ENCODE results near the gene YIPF1.

GRCh38 chr1:53847980-53848379 is 41.6 kb downstream of the YIPF1 start:
- TF ChIP-seq ZNF274 (IDR thresholded peaks at IDR 0.05; ENCODE audit: low read depth, low read length), result no peak
- no peak for TF ChIP-seq YY1 (IDR thresholded peaks at IDR 0.05; ENCODE audit: insufficient read depth, insufficient read length)

All from NT2/D1 (cell line).